ENCODE results near the gene USP30. TPM values are rescaled to one million over a fixed set of nuclear protein-coding genes. Genes with fewer than 3 reads are reported as not detected.
"Not testable (repeated sequence)": the region's sequence is repeated elsewhere in the genome, so short reads cannot be mapped to it uniquely, and the experiment has no call there.

The USP30 gene
- total RNA-seq, 4 donors from 2014 or later: 22.8 to 43.9 (median 26.0) TPM

DNA sequence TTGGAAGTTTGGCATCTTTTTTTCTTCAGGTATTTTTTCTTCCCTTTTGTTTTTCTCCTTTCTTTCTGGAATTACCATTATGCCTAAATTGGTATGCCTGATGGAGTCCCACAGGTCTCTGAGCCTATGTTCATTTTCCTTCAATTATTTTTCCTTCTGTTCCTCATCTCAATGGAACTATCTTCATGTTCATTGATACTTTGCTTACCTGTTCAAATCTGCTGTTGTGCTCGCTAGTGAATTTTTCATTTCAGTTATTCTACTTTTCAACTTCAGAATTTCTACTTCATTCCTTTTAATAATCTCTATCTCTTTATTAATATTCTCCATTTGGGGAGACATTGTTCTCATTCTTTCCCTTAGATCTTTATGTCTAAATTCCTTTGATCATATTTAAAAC is 15.4 kb upstream of the USP30 start:
- peaks cover 8% of the 10 kb centered on the region for H3K27me3 ChIP-seq
- no peaks in the 10 kb centered on the region for H3K9me3 ChIP-seq
- H3K36me3 ChIP-seq: no peaks in the 10 kb centered on the region
- no peak for DNase-seq (ENCODE audit: low spot score in 2 of 2)
- no peaks in the 10 kb centered on the region for H3K4me1 ChIP-seq
- H3K27ac ChIP-seq: no peak overlapping the region
- no CpG with 5 or more reads among the region's 1 CpG for whole genome bisulfite sequencing
- TF ChIP-seq, protein P1, sequence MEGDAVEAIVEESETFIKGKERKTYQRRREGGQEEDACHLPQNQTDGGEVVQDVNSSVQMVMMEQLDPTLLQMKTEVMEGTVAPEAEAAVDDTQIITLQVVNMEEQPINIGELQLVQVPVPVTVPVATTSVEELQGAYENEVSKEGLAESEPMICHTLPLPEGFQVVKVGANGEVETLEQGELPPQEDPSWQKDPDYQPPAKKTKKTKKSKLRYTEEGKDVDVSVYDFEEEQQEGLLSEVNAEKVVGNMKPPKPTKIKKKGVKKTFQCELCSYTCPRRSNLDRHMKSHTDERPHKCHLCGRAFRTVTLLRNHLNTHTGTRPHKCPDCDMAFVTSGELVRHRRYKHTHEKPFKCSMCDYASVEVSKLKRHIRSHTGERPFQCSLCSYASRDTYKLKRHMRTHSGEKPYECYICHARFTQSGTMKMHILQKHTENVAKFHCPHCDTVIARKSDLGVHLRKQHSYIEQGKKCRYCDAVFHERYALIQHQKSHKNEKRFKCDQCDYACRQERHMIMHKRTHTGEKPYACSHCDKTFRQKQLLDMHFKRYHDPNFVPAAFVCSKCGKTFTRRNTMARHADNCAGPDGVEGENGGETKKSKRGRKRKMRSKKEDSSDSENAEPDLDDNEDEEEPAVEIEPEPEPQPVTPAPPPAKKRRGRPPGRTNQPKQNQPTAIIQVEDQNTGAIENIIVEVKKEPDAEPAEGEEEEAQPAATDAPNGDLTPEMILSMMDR (IDR thresholded peaks at IDR 0.05): no peak
- TF ChIP-seq EP300 (IDR thresholded peaks at IDR 0.05) (no peak), POLR2A (IDR thresholded peaks at IDR 0.05) (no peak), POLR2AphosphoS5 (IDR thresholded peaks at IDR 0.05) (no peak)
- no peak overlapping the region for H3K4me3 ChIP-seq

DNA sequence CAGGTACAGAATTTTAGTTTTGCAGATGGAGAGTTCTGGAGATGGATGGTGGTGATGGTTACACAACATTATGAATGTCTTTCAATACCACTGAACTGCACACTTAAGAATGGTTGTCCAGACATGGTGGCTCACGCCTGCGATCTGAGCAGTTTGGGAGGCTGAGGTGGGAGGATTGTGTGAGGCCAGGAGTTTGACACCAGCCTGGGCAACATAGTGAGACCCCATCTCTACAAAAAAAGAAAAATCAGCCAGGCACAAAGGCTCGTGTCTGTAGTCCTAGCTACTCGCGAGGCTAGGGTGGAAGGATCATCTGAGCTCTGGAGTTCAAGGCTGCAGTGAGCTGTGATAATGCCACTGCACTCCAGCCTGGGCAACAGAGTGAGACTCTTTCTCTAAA is 8.1 kb upstream of the USP30 start:
- no peak overlapping the region for H3K27ac ChIP-seq
- H3K4me1 ChIP-seq: no peaks in the 10 kb centered on the region
- WGBS: 79% methylated on average over 5 of the region's 5 CpGs
- no peak overlapping the region for H3K4me3 ChIP-seq
- no peaks in the 10 kb centered on the region for H3K36me3 ChIP-seq
- peaks cover 8% of the 10 kb centered on the region for H3K27me3 ChIP-seq
- TF ChIP-seq, protein P1 (IDR thresholded peaks at IDR 0.05): no peak
- TF ChIP-seq POLR2A (IDR thresholded peaks at IDR 0.05): no peak
- no peak for TF ChIP-seq EP300 (IDR thresholded peaks at IDR 0.05)
- TF ChIP-seq POLR2AphosphoS5 (IDR thresholded peaks at IDR 0.05): no peak
- no peak for DNase-seq (ENCODE audit: low spot score in 2 of 2)
- no peaks in the 10 kb centered on the region for H3K9me3 ChIP-seq

DNA sequence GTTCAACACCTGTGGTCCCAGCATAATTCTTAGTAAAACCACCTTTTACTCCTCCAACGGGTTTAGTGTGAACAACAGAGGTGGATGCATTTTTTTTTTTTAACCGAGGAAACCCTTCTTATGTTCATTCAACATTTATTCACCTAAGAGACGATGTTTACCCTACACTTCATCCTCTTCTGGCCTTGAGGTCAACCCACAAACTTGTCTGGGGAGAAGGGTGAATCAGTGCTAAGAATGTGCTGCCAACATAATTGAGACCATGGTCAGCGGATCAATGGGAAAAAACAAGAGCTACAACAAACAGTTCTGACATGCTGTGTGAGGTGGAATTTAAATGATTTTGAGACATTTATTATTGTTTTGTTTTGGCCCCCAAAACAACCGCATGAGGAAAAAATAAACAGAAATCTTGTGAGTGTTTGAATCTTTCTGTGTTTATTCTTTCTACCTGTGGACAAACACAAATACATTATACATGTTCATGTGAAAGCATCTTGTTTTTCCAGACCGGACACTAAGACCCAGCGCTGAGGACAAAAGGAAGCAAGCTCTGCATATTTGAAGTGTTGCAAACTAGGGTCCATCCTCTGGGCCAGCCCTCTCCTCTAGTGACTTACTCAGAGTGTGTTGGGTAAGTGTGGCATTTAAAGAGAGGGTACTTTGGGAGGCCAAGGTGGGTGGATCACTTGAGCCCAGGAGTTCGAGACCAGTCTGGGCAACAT is 5.1 kb upstream of the USP30 start:
- no peaks in the 10 kb centered on the region for H3K36me3 ChIP-seq
- H3K9me3 ChIP-seq: no peaks in the 10 kb centered on the region
- H3K4me1 ChIP-seq: peaks cover 4% of the 10 kb centered on the region
- no peak for TF ChIP-seq POLR2AphosphoS5 (IDR thresholded peaks at IDR 0.05)
- TF ChIP-seq EP300 (IDR thresholded peaks at IDR 0.05): no peak
- no peak for TF ChIP-seq POLR2A (IDR thresholded peaks at IDR 0.05)
- TF ChIP-seq, protein P1 (IDR thresholded peaks at IDR 0.05): no peak
- no peak for DNase-seq (ENCODE audit: low spot score in 2 of 2)
- H3K27ac ChIP-seq: no peak overlapping the region
- 79% methylated on average over 8 of the region's 8 CpGs for WGBS
- H3K27me3 ChIP-seq: no peaks in the 10 kb centered on the region
- H3K4me3 ChIP-seq: no peak overlapping the region

DNA sequence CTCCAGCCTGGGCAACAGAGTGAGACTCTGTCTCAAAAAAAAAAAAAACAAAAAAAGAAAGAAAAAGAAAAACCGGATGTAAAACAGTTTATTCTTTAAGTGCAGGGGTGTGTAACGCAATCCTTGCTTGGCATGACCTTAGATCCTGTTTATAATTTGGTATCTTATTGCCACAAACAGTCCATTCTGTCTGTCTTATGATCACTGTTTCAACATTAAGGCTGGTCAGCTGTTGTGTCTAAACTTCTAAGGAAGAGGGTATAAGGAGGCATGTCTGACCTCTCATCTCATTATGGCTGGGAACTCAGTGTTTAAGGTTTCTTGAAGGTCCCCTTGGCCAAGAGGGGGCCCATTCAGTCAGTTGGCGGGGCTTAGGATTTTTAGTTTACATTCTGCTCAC is 3.7 kb upstream of the USP30 start:
- not testable (repeated sequence) for H3K9me3 ChIP-seq; H3K27me3 ChIP-seq; H3K27ac ChIP-seq; H3K4me3 ChIP-seq; H3K36me3 ChIP-seq; DNase-seq (ENCODE audit: low spot score in 2 of 2)
- H3K4me1 ChIP-seq: peaks cover 13% of the 10 kb centered on the region
- 90% methylated on average over 3 of the region's 3 CpGs for WGBS

DNA sequence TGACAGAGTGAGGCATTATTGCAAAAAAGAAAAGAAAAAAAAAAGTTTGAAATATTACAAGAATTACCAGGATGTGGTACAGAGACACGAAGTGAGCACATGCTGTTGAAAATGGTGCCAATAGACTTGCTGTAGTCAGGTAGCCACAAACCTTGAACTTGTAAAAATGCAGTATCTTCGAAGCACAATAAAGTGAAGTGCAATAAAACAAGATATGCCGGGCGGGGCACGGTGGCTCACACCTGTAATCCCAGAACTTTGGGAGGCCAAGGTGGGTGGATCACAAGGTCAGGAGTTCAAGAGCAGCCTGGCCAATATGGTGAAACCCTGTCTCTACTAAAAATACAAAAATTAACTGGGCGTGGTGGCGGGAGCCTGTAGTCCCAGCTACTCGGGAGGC is 2.6 kb upstream of the USP30 start:
- not testable (repeated sequence) for H3K27me3 ChIP-seq; H3K4me3 ChIP-seq; DNase-seq (ENCODE audit: low spot score in 2 of 2); H3K9me3 ChIP-seq; H3K36me3 ChIP-seq; H3K27ac ChIP-seq
- WGBS: 72% methylated on average over 8 of the region's 8 CpGs
- peaks cover 18% of the 10 kb centered on the region for H3K4me1 ChIP-seq

DNA sequence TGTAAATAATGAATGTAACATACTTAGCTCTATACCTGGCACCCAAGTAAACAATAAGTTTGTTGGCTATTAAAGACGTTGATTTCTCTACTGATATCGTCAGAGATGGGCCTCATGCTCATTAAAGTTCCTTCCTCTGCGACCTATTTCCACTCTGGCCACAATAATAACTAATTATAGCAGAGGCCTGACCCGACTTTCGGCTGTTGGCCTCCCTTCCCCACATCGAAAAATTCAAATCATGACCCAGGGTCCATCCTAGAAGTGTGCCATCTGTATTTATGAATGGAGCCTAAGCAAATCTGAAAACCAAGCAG is 321 bp upstream of the USP30 start:
- Histone ChIP-seq H3K9me3 (no peaks in the 10 kb centered on the region), H3K27ac (peak overlapping the region; percentile 81), H3K4me1 (peaks cover 18% of the 10 kb centered on the region), H3K36me3 (no peaks in the 10 kb centered on the region), H3K4me3 (peak overlapping the region; percentile 87), H3K27me3 (no peaks in the 10 kb centered on the region)
- no peak for DNase-seq (ENCODE audit: low spot score in 2 of 2)
- 4% methylated on average over 6 of the region's 6 CpGs for WGBS
- TF ChIP-seq EP300 (IDR thresholded peaks at IDR 0.05) (no peak), POLR2AphosphoS5 (IDR thresholded peaks at IDR 0.05) (no peak), POLR2A (IDR thresholded peaks at IDR 0.05) (no peak)
- TF ChIP-seq, protein P1 (IDR thresholded peaks at IDR 0.05): no peak

All from suprapubic skin (tissue), 4 donors.